Mesendoderm (in vitro differentiated cells): Measurements from ENCODE around the gene ECEL1.
"Not testable (repeated sequence)": the region's sequence is repeated elsewhere in the genome, so short reads cannot be mapped to it uniquely, and the experiment has no call there.

Experiments
- DNase-seq: peaks from one replicate; pipeline ENCODE4 v3.0.0; 2013
- H2AK5ac ChIP-seq: 2 replicates; pipeline ENCODE4 v1.6.1; 2013; ENCODE audit warnings: low read length, inconsistent platforms
- H2BK120ac ChIP-seq: 2 replicates; pipeline ENCODE4 v1.6.1; 2013; ENCODE audit warnings: low read depth, mild to moderate bottlenecking, low read length, moderate library complexity, mixed read lengths
- H2BK15ac ChIP-seq: replicated peaks from 2 replicates; pipeline ENCODE4 v1.6.1; 2013; ENCODE audit warnings: low read depth, mild to moderate bottlenecking, moderate library complexity
- H2BK5ac ChIP-seq: 2 replicates; pipeline ENCODE4 v1.6.1; 2013; ENCODE audit warnings: low read length, inconsistent platforms
- H3K18ac ChIP-seq: 2 replicates; pipeline ENCODE4 v1.6.1; 2013; ENCODE audit warnings: mild to moderate bottlenecking, low read length, mixed read lengths
- H3K23ac ChIP-seq: one replicate; pipeline ENCODE4 v1.6.1; 2013; ENCODE audit warnings: low read length
- H3K27ac ChIP-seq: 2 replicates; pipeline ENCODE4 v1.5.1; 2013; ENCODE audit warnings: low read depth, mild to moderate bottlenecking, inconsistent platforms, low read length, moderate library complexity
- H3K27me3 ChIP-seq: 2 replicates; pipeline ENCODE4 v1.6.1; 2013; ENCODE audit warnings: low read length, control low read depth, mild to moderate bottlenecking, inconsistent platforms; ENCODE audit not compliant: insufficient read depth, poor library complexity
- H3K36me3 ChIP-seq: 2 replicates; pipeline ENCODE4 v1.6.1; 2013; ENCODE audit warnings: low read length, inconsistent platforms; ENCODE audit not compliant: control insufficient read depth, insufficient read depth
- H3K4ac ChIP-seq: one replicate; pipeline ENCODE4 v1.6.1; 2013; ENCODE audit warnings: low read depth, mild to moderate bottlenecking, low read length, moderate library complexity
- H3K4me1 ChIP-seq: 2 replicates; pipeline ENCODE4 v1.6.1; 2013; ENCODE audit warnings: low read depth, low read length, inconsistent platforms; ENCODE audit not compliant: control insufficient read depth
- H3K4me2 ChIP-seq: 2 replicates; pipeline ENCODE4 v1.6.1; 2013; ENCODE audit warnings: low read length
- H3K4me3 ChIP-seq: 2 replicates; pipeline ENCODE4 v1.5.1; 2013; ENCODE audit warnings: mild to moderate bottlenecking, low read length
- H3K56ac ChIP-seq: one replicate; pipeline ENCODE4 v1.6.1; 2013; ENCODE audit warnings: low read length
- H3K79me1 ChIP-seq: 2 replicates; pipeline ENCODE4 v1.6.1; 2013; ENCODE audit warnings: low read length, inconsistent platforms
- H3K79me2 ChIP-seq: 2 replicates; pipeline ENCODE4 v1.6.1; 2013; ENCODE audit warnings: mild to moderate bottlenecking, low read length; ENCODE audit not compliant: control insufficient read depth, insufficient read depth
- H3K9ac ChIP-seq: 2 replicates; pipeline ENCODE4 v1.6.1; 2013; ENCODE audit warnings: low read length, inconsistent platforms
- H4K5ac ChIP-seq: one replicate; pipeline ENCODE4 v1.6.1; 2013; ENCODE audit warnings: low read length
- H4K8ac ChIP-seq: one replicate; pipeline ENCODE4 v1.6.1; 2013; ENCODE audit warnings: low read depth, mild to moderate bottlenecking, control low read depth, low read length, moderate library complexity
- WGBS: extraction: QIAGEN DNeasy Blood & Tissue Kit; methylation state at CpG from one replicate; pipeline ENCODE4 v1.1.7; 2013; ENCODE audit warnings: low lambda C conversion rate, missing lambda C conversion rate; ENCODE audit not compliant: insufficient coverage; ENCODE audit errors: extremely low coverage; 5-methylcytosine and 5-hydroxymethylcytosine counted together

ECEL1 gene

GRCh38 chr2:232434563-232435374, 52.9 kb downstream of the ECEL1 start:
- H4K8ac ChIP-seq: no peak overlapping the region
- no peak overlapping the region for H4K5ac ChIP-seq
- no peak overlapping the region for H2BK120ac ChIP-seq
- no peak for DNase-seq
- H2AK5ac ChIP-seq: no peak overlapping the region
- H3K4me3 ChIP-seq: no peak overlapping the region
- no peak overlapping the region for H3K9ac ChIP-seq
- H3K4me2 ChIP-seq: no peak overlapping the region
- H3K18ac ChIP-seq: no peak overlapping the region
- no peaks in the 10 kb centered on the region for H3K79me2 ChIP-seq
- no peak overlapping the region for H3K27ac ChIP-seq
- no peaks in the 10 kb centered on the region for H3K4me1 ChIP-seq
- no peaks in the 10 kb centered on the region for H3K36me3 ChIP-seq
- no peak overlapping the region for H3K4ac ChIP-seq
- WGBS: no CpG with 5 or more reads among the region's 12 CpGs
- H3K56ac ChIP-seq: no peak overlapping the region
- no peak overlapping the region for H3K23ac ChIP-seq
- H3K27me3 ChIP-seq: no peaks in the 10 kb centered on the region
- no peak overlapping the region for H2BK5ac ChIP-seq
- H3K79me1 ChIP-seq: no peaks in the 10 kb centered on the region
- no peak overlapping the region for H2BK15ac ChIP-seq

GRCh38 chr2:232434091-232434490, 53.5 kb downstream of the ECEL1 start:
- no peak overlapping the region for H2BK5ac ChIP-seq
- no peak overlapping the region for H2BK15ac ChIP-seq
- no peak overlapping the region for H3K56ac ChIP-seq
- H3K36me3 ChIP-seq: no peaks in the 10 kb centered on the region
- no CpG with 5 or more reads among the region's 9 CpGs for WGBS
- no peak overlapping the region for H3K27ac ChIP-seq
- H3K4me2 ChIP-seq: no peak overlapping the region
- H3K18ac ChIP-seq: no peak overlapping the region
- H4K5ac ChIP-seq: no peak overlapping the region
- H3K4me3 ChIP-seq: no peak overlapping the region
- H3K79me2 ChIP-seq: no peaks in the 10 kb centered on the region
- H3K9ac ChIP-seq: no peak overlapping the region
- H3K23ac ChIP-seq: no peak overlapping the region
- H4K8ac ChIP-seq: no peak overlapping the region
- H3K79me1 ChIP-seq: no peaks in the 10 kb centered on the region
- no peaks in the 10 kb centered on the region for H3K4me1 ChIP-seq
- no peak overlapping the region for H3K4ac ChIP-seq
- no peak overlapping the region for H2AK5ac ChIP-seq
- H2BK120ac ChIP-seq: no peak overlapping the region
- H3K27me3 ChIP-seq: no peaks in the 10 kb centered on the region
- DNase-seq: no peak

- not testable (repeated sequence) for DNase-seq, H2BK5ac ChIP-seq, H3K27me3 ChIP-seq, H2AK5ac ChIP-seq, H3K36me3 ChIP-seq, H3K56ac ChIP-seq, H3K79me1 ChIP-seq, H4K5ac ChIP-seq, H3K23ac ChIP-seq, H3K18ac ChIP-seq, H3K79me2 ChIP-seq, H3K9ac ChIP-seq, H3K4ac ChIP-seq, H3K4me2 ChIP-seq, H4K8ac ChIP-seq, H2BK120ac ChIP-seq, H3K4me3 ChIP-seq, H2BK15ac ChIP-seq, H3K27ac ChIP-seq, H3K4me1 ChIP-seq
- no CpG with 5 or more reads among the region's 9 CpGs for WGBS
Observed at GRCh38 chr2:232433622-232434021, 54.0 kb downstream of the ECEL1 start.

- H4K8ac ChIP-seq: no peak overlapping the region
- H3K36me3 ChIP-seq: no peaks in the 10 kb centered on the region
- no peak overlapping the region for H2BK5ac ChIP-seq
- no peaks in the 10 kb centered on the region for H3K4me1 ChIP-seq
- H3K79me1 ChIP-seq: no peaks in the 10 kb centered on the region
- no peak overlapping the region for H3K4me2 ChIP-seq
- H3K4me3 ChIP-seq: no peak overlapping the region
- no peaks in the 10 kb centered on the region for H3K27me3 ChIP-seq
- no peak overlapping the region for H3K9ac ChIP-seq
- H3K18ac ChIP-seq: no peak overlapping the region
- no peak overlapping the region for H2BK15ac ChIP-seq
- no peak overlapping the region for H2BK120ac ChIP-seq
- no peak overlapping the region for H3K27ac ChIP-seq
- H3K56ac ChIP-seq: peak overlapping the region; percentile 64
- no peaks in the 10 kb centered on the region for H3K79me2 ChIP-seq
- H2AK5ac ChIP-seq: no peak overlapping the region
- H4K5ac ChIP-seq: no peak overlapping the region
- H3K4ac ChIP-seq: no peak overlapping the region
- WGBS: no CpG with 5 or more reads among the region's 16 CpGs
- DNase-seq: peak; percentile 57
- no peak overlapping the region for H3K23ac ChIP-seq
Observed at GRCh38 chr2:232432598-232433184, 54.9 kb downstream of the ECEL1 start.

- H3K23ac ChIP-seq: no peak overlapping the region
- H2AK5ac ChIP-seq: no peak overlapping the region
- no peak overlapping the region for H4K8ac ChIP-seq
- no peak overlapping the region for H3K4me3 ChIP-seq
- no peak overlapping the region for H3K4ac ChIP-seq
- H3K56ac ChIP-seq: peak overlapping the region; percentile 64
- no peaks in the 10 kb centered on the region for H3K79me2 ChIP-seq
- H3K27me3 ChIP-seq: no peaks in the 10 kb centered on the region
- DNase-seq: no peak
- no peak overlapping the region for H2BK5ac ChIP-seq
- no peak overlapping the region for H3K27ac ChIP-seq
- H4K5ac ChIP-seq: no peak overlapping the region
- no peaks in the 10 kb centered on the region for H3K4me1 ChIP-seq
- H3K9ac ChIP-seq: no peak overlapping the region
- no peak overlapping the region for H2BK15ac ChIP-seq
- no peaks in the 10 kb centered on the region for H3K36me3 ChIP-seq
- no peak overlapping the region for H2BK120ac ChIP-seq
- H3K18ac ChIP-seq: no peak overlapping the region
- no peak overlapping the region for H3K4me2 ChIP-seq
- no peaks in the 10 kb centered on the region for H3K79me1 ChIP-seq
- WGBS: no CpG with 5 or more reads among the region's 16 CpGs
Observed at GRCh38 chr2:232431705-232432590, 55.7 kb downstream of the ECEL1 start.
